Neuronal stem cell (in vitro differentiated cells): Measurements from ENCODE around the gene CSDE1.

ENCODE experiments used
- DNase-seq: peaks from one replicate; pipeline ENCODE4 v3.0.0-alpha.2; 2013; ENCODE audit warnings: low spot score
- H2AFZ ChIP-seq: one replicate; pipeline ENCODE4 v1.6.1; 2013; ENCODE audit warnings: mild to moderate bottlenecking, low read length, inconsistent platforms
- H2AK5ac ChIP-seq: 2 replicates; pipeline ENCODE4 v1.6.1; 2013; ENCODE audit warnings: low read depth, mild to moderate bottlenecking, inconsistent platforms, low read length, moderate library complexity, mixed read lengths
- H2BK120ac ChIP-seq: 2 replicates; pipeline ENCODE4 v1.6.1; 2013; ENCODE audit warnings: low read depth, mild to moderate bottlenecking, inconsistent platforms, low read length, moderate library complexity, mixed read lengths
- H2BK12ac ChIP-seq: one replicate; pipeline ENCODE4 v1.6.1; 2013; ENCODE audit warnings: low read length, inconsistent platforms
- H2BK15ac ChIP-seq: 2 replicates; pipeline ENCODE4 v1.6.1; 2013; ENCODE audit warnings: mild to moderate bottlenecking, low read length, inconsistent platforms, mixed read lengths
- H2BK5ac ChIP-seq: one replicate; pipeline ENCODE4 v1.6.1; 2013; ENCODE audit warnings: inconsistent platforms, mild to moderate bottlenecking, low read length, moderate library complexity
- H3K14ac ChIP-seq: one replicate; pipeline ENCODE4 v1.6.1; 2013; ENCODE audit warnings: low read length, inconsistent platforms
- H3K18ac ChIP-seq: 2 replicates; pipeline ENCODE4 v1.6.1; 2013; ENCODE audit warnings: low read length, inconsistent platforms
- H3K23ac ChIP-seq: 2 replicates; pipeline ENCODE4 v1.6.1; 2013; ENCODE audit warnings: low read depth, mild to moderate bottlenecking, mixed read lengths, low read length, inconsistent platforms; ENCODE audit not compliant: poor library complexity
- H3K27ac ChIP-seq: replicated peaks from 3 replicates; pipeline ENCODE4 v1.5.1; 2013; ENCODE audit warnings: low read length, inconsistent platforms
- H3K27me3 ChIP-seq, 3 experiments: 2 replicates each; pipeline ENCODE4 v1.6.1; 2013; ENCODE audit warnings: low read length in 3 of 3, mild to moderate bottlenecking in 2 of 3, inconsistent platforms in 1 of 3, low read depth in 1 of 3, mixed read lengths in 1 of 3, moderate library complexity in 1 of 3; ENCODE audit not compliant: control insufficient read depth in 3 of 3, insufficient read depth in 3 of 3
- H3K36me3 ChIP-seq, 2 donors: replicated peaks in 1 of 2; 2 replicates each; pipeline ENCODE4 v1.6.1; 2013; ENCODE audit warnings: low read length in 2 of 2; ENCODE audit not compliant: control insufficient read depth in 2 of 2, insufficient read depth in 2 of 2
- H3K4ac ChIP-seq: 2 replicates; pipeline ENCODE4 v1.6.1; 2013; ENCODE audit warnings: inconsistent platforms, mild to moderate bottlenecking, low read length, moderate library complexity
- H3K4me1 ChIP-seq, 2 donors: 1 replicate in 1 of 2; 2 replicates in 1 of 2; pipeline ENCODE4 v1.6.1; 2013; ENCODE audit warnings: low read length in 2 of 2, low read depth in 1 of 2; ENCODE audit not compliant: control insufficient read depth in 2 of 2, insufficient read depth in 1 of 2
- H3K4me2 ChIP-seq: one replicate; pipeline ENCODE4 v1.6.1; 2013; ENCODE audit warnings: mild to moderate bottlenecking, low read length, inconsistent platforms; ENCODE audit not compliant: insufficient read depth, poor library complexity, severe bottlenecking
- H3K4me3 ChIP-seq, 2 donors: 2 replicates each; pipeline ENCODE4 v1.5.1; 2013; ENCODE audit warnings: low read length in 2 of 2, mild to moderate bottlenecking in 2 of 2, inconsistent platforms in 1 of 2, moderate library complexity in 1 of 2
- H3K79me1 ChIP-seq: one replicate; pipeline ENCODE4 v1.6.1; 2013; ENCODE audit warnings: low read depth, mild to moderate bottlenecking, inconsistent platforms, low read length, moderate library complexity
- H3K9ac ChIP-seq: one replicate; pipeline ENCODE4 v1.6.1; 2013; ENCODE audit warnings: mild to moderate bottlenecking, low read depth, low read length, inconsistent platforms; ENCODE audit not compliant: poor library complexity
- H3K9me3 ChIP-seq, 2 donors: replicated peaks in 1 of 2; 2 replicates each; pipeline versions ENCODE3 to v1.6.1; 2013; ENCODE audit warnings: low read length in 2 of 2, mild to moderate bottlenecking in 2 of 2, inconsistent platforms in 1 of 2, low read depth in 1 of 2, mixed read lengths in 1 of 2, moderate library complexity in 1 of 2; ENCODE audit not compliant: control insufficient read depth in 2 of 2, insufficient read depth in 1 of 2
- H4K8ac ChIP-seq: one replicate; pipeline ENCODE4 v1.6.1; 2013; ENCODE audit warnings: low read depth, mild to moderate bottlenecking, inconsistent platforms, low read length, moderate library complexity
- H4K91ac ChIP-seq: one replicate; pipeline ENCODE4 v1.6.1; 2013; ENCODE audit warnings: low read length, low read depth, mild to moderate bottlenecking, inconsistent platforms; ENCODE audit not compliant: poor library complexity
- WGBS, 2 donors: extraction: QIAGEN DNeasy Blood & Tissue Kit; methylation state at CpG; one replicate each; pipeline ENCODE4 v1.1.7; 2013; ENCODE audit warnings: missing lambda C conversion rate in 2 of 2, mixed read lengths in 1 of 2; ENCODE audit not compliant: insufficient read length in 2 of 2, insufficient replicate concordance in 1 of 2; ENCODE audit errors: extremely low coverage in 2 of 2; 5-methylcytosine and 5-hydroxymethylcytosine counted together

Gene CSDE1

GRCh38 chr1:114696810-114697209 is 61.0 kb downstream of the CSDE1 start:
- Histone ChIP-seq H4K91ac (no peak overlapping the region), H3K18ac (no peak overlapping the region), H3K4ac (no peak overlapping the region), H2AK5ac (no peak overlapping the region), H2BK5ac (no peak overlapping the region), H3K9me3 (no peaks in the 10 kb centered on the region), H3K27ac (no peak overlapping the region), H3K4me1 (no peaks in the 10 kb centered on the region), H2BK12ac (no peak overlapping the region), H4K8ac (no peak overlapping the region), H3K36me3 (no peaks in the 10 kb centered on the region), H3K4me2 (no peak overlapping the region), H2AFZ (no peak overlapping the region), H3K79me1 (no peaks in the 10 kb centered on the region), H3K4me3 (no peak overlapping the region), H3K23ac (no peak overlapping the region), H2BK15ac (no peak overlapping the region), H3K9ac (no peak overlapping the region), H3K14ac (no peak overlapping the region), H3K27me3 (peaks cover 0 to 5% (median 0%) of the 10 kb centered on the region in 3 experiments), H2BK120ac (no peak overlapping the region)
- no peak for DNase-seq

GRCh38 chr1:114695430-114696058 is 62.2 kb downstream of the CSDE1 start, which contains the start of gene AMPD1:
AMPD1 (minus strand) TSS chr1:114695546; CDS start chr1:114695471, 75 bp downstream.
- Histone ChIP-seq H2BK120ac (no peak within 1 kb of the TSS), H3K27me3 (peaks cover 0 to 8% (median 0%) of the 10 kb centered on the region in 3 experiments), H2AK5ac (no peak within 1 kb of the TSS), H3K4me1 (no peaks in the 10 kb centered on the region), H2BK12ac (no peak within 1 kb of the TSS), H3K9ac (no peak within 1 kb of the TSS), H3K18ac (no peak within 1 kb of the TSS), H2BK15ac (no peak within 1 kb of the TSS), H3K27ac (no peak within 1 kb of the TSS), H3K4me2 (no peak within 1 kb of the TSS), H3K4ac (no peak within 1 kb of the TSS), H3K9me3 (no peaks in the 10 kb centered on the region), H4K8ac (no peak within 1 kb of the TSS), H3K36me3 (no peaks in the 10 kb centered on the region), H3K79me1 (no peaks in the 10 kb centered on the region), H3K4me3 (no peak within 1 kb of the TSS), H3K14ac (no peak within 1 kb of the TSS), H4K91ac (no peak within 1 kb of the TSS), H2BK5ac (no peak within 1 kb of the TSS), H3K23ac (no peak within 1 kb of the TSS), H2AFZ (no peak within 1 kb of the TSS)
- no peak for DNase-seq
- WGBS, 2 donors = no CpG with 5 or more reads among the region's 6 CpGs

GRCh38 chr1:114694540-114695310 is 63.1 kb downstream of the CSDE1 start:
- Histone ChIP-seq H3K36me3 (no peaks in the 10 kb centered on the region), H3K4me1 (no peaks in the 10 kb centered on the region), H2AK5ac (no peak overlapping the region), H3K79me1 (no peaks in the 10 kb centered on the region), H2BK15ac (no peak overlapping the region), H3K4me3 (no peak overlapping the region), H2BK120ac (no peak overlapping the region), H3K27ac (no peak overlapping the region), H3K23ac (no peak overlapping the region), H2BK12ac (no peak overlapping the region), H4K8ac (no peak overlapping the region), H3K27me3 (peaks cover 0 to 5% (median 0%) of the 10 kb centered on the region in 3 experiments), H3K4me2 (no peak overlapping the region), H4K91ac (no peak overlapping the region), H2BK5ac (no peak overlapping the region), H3K18ac (no peak overlapping the region), H3K9ac (no peak overlapping the region), H3K4ac (no peak overlapping the region), H2AFZ (no peak overlapping the region), H3K9me3 (no peaks in the 10 kb centered on the region), H3K14ac (no peak overlapping the region)
- no peak for DNase-seq
- no CpG with 5 or more reads among the region's 9 CpGs for WGBS, 2 donors

- H3K18ac ChIP-seq = no peak overlapping the region
- H2BK15ac ChIP-seq = no peak overlapping the region
- H2BK12ac ChIP-seq = no peak overlapping the region
- no peak overlapping the region for H2BK5ac ChIP-seq
- no peaks in the 10 kb centered on the region for H3K36me3 ChIP-seq
- H3K4me1 ChIP-seq = no peaks in the 10 kb centered on the region
- H4K8ac ChIP-seq = no peak overlapping the region
- no peak overlapping the region for H3K9ac ChIP-seq
- no peak overlapping the region for H3K4ac ChIP-seq
- no peaks in the 10 kb centered on the region for H3K9me3 ChIP-seq
- H3K79me1 ChIP-seq = no peaks in the 10 kb centered on the region
- no peak overlapping the region for H3K27ac ChIP-seq
- no peak overlapping the region for H3K4me3 ChIP-seq
- H3K27me3 ChIP-seq = peaks cover 0 to 9% (median 0%) of the 10 kb centered on the region in 3 experiments
- no peak overlapping the region for H3K14ac ChIP-seq
- no peak for DNase-seq
- no peak overlapping the region for H3K4me2 ChIP-seq
- H3K23ac ChIP-seq = no peak overlapping the region
- H2AK5ac ChIP-seq = no peak overlapping the region
- H2BK120ac ChIP-seq = no peak overlapping the region
- no peak overlapping the region for H2AFZ ChIP-seq
- H4K91ac ChIP-seq = no peak overlapping the region
- no CpG with 5 or more reads among the region's 3 CpGs for WGBS, 2 donors
Observed at GRCh38 chr1:114692947-114693346, 64.8 kb downstream of the CSDE1 start.
